HG03095 (cell line): Measurements from ENCODE around the gene LRRFIP1.
"Not testable (repeated sequence)": the region's sequence is repeated elsewhere in the genome, so short reads cannot be mapped to it uniquely, and the experiment has no call there.

Experiments used
- ATAC-seq: cut with Tn5 transposase; IDR thresholded peaks from one replicate; pipeline ENCODE4 v1.9.1; 2021; ENCODE audit warnings: moderate library complexity; ENCODE audit not compliant: unreplicated experiment

Gene LRRFIP1

GRCh38 chr2:237627441-237628246, at the start of gene LRRFIP1:
Gene LRRFIP1 (plus strand): TSS chr2:237627587. CDS start chr2:237627645, 58 bp downstream.
- no peak for ATAC-seq

- no peak for ATAC-seq
Observed at GRCh38 chr2:237577956-237578870, 49.2 kb upstream of the LRRFIP1 start.

GRCh38 chr2:237581326-237581725, 46.1 kb upstream of the LRRFIP1 start:
- no peak for ATAC-seq

- no peak for ATAC-seq
Observed at GRCh38 chr2:237581751-237582746, 45.3 kb upstream of the LRRFIP1 start.

GRCh38 chr2:237583385-237584295, 43.7 kb upstream of the LRRFIP1 start:
- no peak for ATAC-seq

GRCh38 chr2:237585590-237586221, 41.7 kb upstream of the LRRFIP1 start:
- no peak for ATAC-seq

- no peak for ATAC-seq
Observed at GRCh38 chr2:237588044-237588696, 39.2 kb upstream of the LRRFIP1 start.

- ATAC-seq, result no peak
Observed at GRCh38 chr2:237590272-237591140, 36.9 kb upstream of the LRRFIP1 start, which contains the start of gene RAB17. Gene RAB17 (minus strand): TSS chr2:237590734. CDS start chr2:237586154, 4,580 bp downstream.

GRCh38 chr2:237591141-237591881, 36.1 kb upstream of the LRRFIP1 start:
- ATAC-seq, result no peak

GRCh38 chr2:237592425-237592980, 34.9 kb upstream of the LRRFIP1 start:
- ATAC-seq, result no peak

GRCh38 chr2:237593036-237593435, 34.4 kb upstream of the LRRFIP1 start:
- ATAC-seq, result no peak

GRCh38 chr2:237593596-237594320, 33.6 kb upstream of the LRRFIP1 start:
- no peak for ATAC-seq

GRCh38 chr2:237594514-237594871, 32.9 kb upstream of the LRRFIP1 start:
- no peak for ATAC-seq

GRCh38 chr2:237595829-237596519, 31.4 kb upstream of the LRRFIP1 start:
- ATAC-seq, result not testable (repeated sequence)

- no peak for ATAC-seq
Observed at GRCh38 chr2:237596520-237597195, 30.7 kb upstream of the LRRFIP1 start.
